ENCODE results near the gene MAP4K4. TPM values are rescaled to one million over a fixed set of nuclear protein-coding genes. Genes with fewer than 3 reads are reported as not detected.

MAP4K4 gene
- total RNA-seq = 84.3 and 115 TPM in 2 replicates

GRCh38 chr2:101697124-101698013, at the start of gene MAP4K4:
Gene MAP4K4, plus strand, starts transcription at chr2:101697707. Its CDS starts 374 bp downstream, at chr2:101698081.
- DNase-seq (ENCODE audit: low read depth) = no peak
- peak within 1 kb of the TSS; percentile 84 for H3K4me3 ChIP-seq (ENCODE audit: low read depth, low read length)
- TF ChIP-seq CTCF (conservative IDR thresholded peaks at IDR 0.05; ENCODE audit: low read depth, low read length) = peak; percentile 22

- no peak for DNase-seq (ENCODE audit: low read depth)
- no peak for TF ChIP-seq CTCF (conservative IDR thresholded peaks at IDR 0.05; ENCODE audit: low read depth, low read length)
- no peak overlapping the region for H3K4me3 ChIP-seq (ENCODE audit: low read depth, low read length)
Measured at GRCh38 chr2:101653469-101653868, 44.0 kb upstream of the MAP4K4 start.

- no peak for DNase-seq (ENCODE audit: low read depth)
- no peak for TF ChIP-seq CTCF (conservative IDR thresholded peaks at IDR 0.05; ENCODE audit: low read depth, low read length)
- H3K4me3 ChIP-seq (ENCODE audit: low read depth, low read length) = no peak overlapping the region
Measured at GRCh38 chr2:101655702-101656422, 41.6 kb upstream of the MAP4K4 start.

GRCh38 chr2:101657787-101658186, 39.7 kb upstream of the MAP4K4 start:
- H3K4me3 ChIP-seq (ENCODE audit: low read depth, low read length) = no peak overlapping the region
- TF ChIP-seq CTCF (conservative IDR thresholded peaks at IDR 0.05; ENCODE audit: low read depth, low read length) = peak; percentile 12
- no peak for DNase-seq (ENCODE audit: low read depth)

- no peak overlapping the region for H3K4me3 ChIP-seq (ENCODE audit: low read depth, low read length)
- TF ChIP-seq CTCF (conservative IDR thresholded peaks at IDR 0.05; ENCODE audit: low read depth, low read length) = no peak
- DNase-seq (ENCODE audit: low read depth) = no peak
Measured at GRCh38 chr2:101658387-101658786, 39.1 kb upstream of the MAP4K4 start.

GRCh38 chr2:101665312-101665711, 32.2 kb upstream of the MAP4K4 start:
- H3K4me3 ChIP-seq (ENCODE audit: low read depth, low read length) = no peak overlapping the region
- TF ChIP-seq CTCF (conservative IDR thresholded peaks at IDR 0.05; ENCODE audit: low read depth, low read length) = no peak
- no peak for DNase-seq (ENCODE audit: low read depth)

Measured in epithelial cell of proximal tubule (primary cell).